Ishikawa (cell line): ENCODE results near the gene KLK12.

Source experiments
- EP300 ChIP-seq: IDR thresholded peaks from 2 replicates; pipeline ENCODE4 v1.6.1; 2012; ENCODE audit warnings: borderline replicate concordance
- FOXM1 ChIP-seq: IDR thresholded peaks from 2 replicates; pipeline ENCODE4 v1.6.1; 2012; ENCODE audit warnings: low read depth, borderline replicate concordance
- MAX ChIP-seq: IDR thresholded peaks from 2 replicates; pipeline ENCODE4 v1.6.1; 2012
- RAD21 ChIP-seq: IDR thresholded peaks from 2 replicates; pipeline ENCODE4 v1.6.1; 2012; ENCODE audit warnings: low read depth
- TAF1 ChIP-seq: IDR thresholded peaks from 2 replicates; pipeline ENCODE4 v1.6.1; 2012; ENCODE audit warnings: low read depth, mild to moderate bottlenecking
- ZBTB7A ChIP-seq: IDR thresholded peaks from 2 replicates; pipeline ENCODE4 v1.6.1; 2012; ENCODE audit warnings: low read depth

GRCh38 chr19:50992666-50993035 lies 42.2 kb downstream of the KLK12 start:
- no peak for TF ChIP-seq TAF1
- no peak for TF ChIP-seq RAD21
- TF ChIP-seq FOXM1: no peak
- no peak for TF ChIP-seq ZBTB7A
- TF ChIP-seq EP300: no peak
- TF ChIP-seq MAX: no peak
